H9 (cell line): ENCODE measurements around the gene SETD3. TPM values are rescaled to one million over a fixed set of nuclear protein-coding genes. Genes with fewer than 3 reads are reported as not detected.

Experiments
- total RNA-seq: library from RNA; stranded (reverse); gene quantifications from 2 replicates; pipeline ENCODE4 v1.2.1, GENCODE V29; 2021

The SETD3 gene
- total RNA-seq, 1 experiment from 2014 or later = 56.7 TPM

Other genes with a start within 250 kb of the SETD3 start
- 4.9 and 5.1 TPM in 2 replicates for gene BCL11B, start 208.7 kb downstream of the SETD3 start, total RNA-seq
- 76.9 and 80.1 TPM in 2 replicates for gene CCNK, start 550 bp upstream of the SETD3 start, total RNA-seq
- gene CCDC85C, start 123.3 kb upstream of the SETD3 start, total RNA-seq = 33.2 and 36.3 TPM in 2 replicates
- 2.6 and 2.9 TPM in 2 replicates for gene HHIPL1, start 164.3 kb upstream of the SETD3 start, total RNA-seq
- 0.59 and 0.75 TPM in 2 replicates for gene CYP46A1, start 203.4 kb upstream of the SETD3 start, total RNA-seq